Suppressor macrophage treated with lipopolysaccharide for 1 hour (primary cell): ENCODE measurements around the gene DDX41.
A peak's percentile ranks its signal among the peaks of the same experiment; 100 is the strongest.
"Not testable (repeated sequence)": the region's sequence is repeated elsewhere in the genome, so short reads cannot be mapped to it uniquely, and the experiment has no call there.

ENCODE experiments used
- DNase-seq, 3 donors: peaks; one replicate each; pipeline ENCODE4 v3.0.0-alpha.2; 2020 to 2022

The DDX41 gene

GRCh38 chr5:177497292-177498012 lies 19.3 kb downstream of the DDX41 start, which contains the start of gene PDLIM7:
Gene PDLIM7 (minus strand): TSS chr5:177497604. CDS start chr5:177496512, 1,092 bp downstream.
- peak; percentile 97 to 98 (median 98) for DNase-seq

GRCh38 chr5:177496727-177497291 lies 20.0 kb downstream of the DDX41 start:
- peak; percentile 81 to 86 (median 81) for DNase-seq

- no peak for DNase-seq
Observed at GRCh38 chr5:177496070-177496726, 20.6 kb downstream of the DDX41 start.

GRCh38 chr5:177495243-177496060 lies 21.3 kb downstream of the DDX41 start:
- DNase-seq, result peak in 2 of 3 donors; percentile 48 to 59

- peak; percentile 91 to 92 (median 91) for DNase-seq
Observed at GRCh38 chr5:177494346-177495195, 22.2 kb downstream of the DDX41 start.

GRCh38 chr5:177493795-177494345 lies 22.9 kb downstream of the DDX41 start:
- DNase-seq, result peak; percentile 60 to 85 (median 83)

GRCh38 chr5:177492841-177493240 lies 23.9 kb downstream of the DDX41 start:
- no peak for DNase-seq

- no peak for DNase-seq
Observed at GRCh38 chr5:177491983-177492746, 24.6 kb downstream of the DDX41 start.

GRCh38 chr5:177491429-177491945 lies 25.3 kb downstream of the DDX41 start:
- DNase-seq, result peak in 1 of 3 donors; percentile 43

- no peak for DNase-seq
Observed at GRCh38 chr5:177490992-177491391, 25.8 kb downstream of the DDX41 start.

- peak in 1 of 3 donors; percentile 41 for DNase-seq
Observed at GRCh38 chr5:177490311-177490991, 26.3 kb downstream of the DDX41 start.

- DNase-seq, result no peak
Observed at GRCh38 chr5:177489119-177489716, 27.5 kb downstream of the DDX41 start.

GRCh38 chr5:177487975-177488374 lies 28.8 kb downstream of the DDX41 start:
- no peak for DNase-seq

- DNase-seq, result no peak
Observed at GRCh38 chr5:177487144-177487543, 29.6 kb downstream of the DDX41 start.

GRCh38 chr5:177486256-177486655 lies 30.5 kb downstream of the DDX41 start:
- no peak for DNase-seq

- not testable (repeated sequence) for DNase-seq
Observed at GRCh38 chr5:177485753-177486152, 31.0 kb downstream of the DDX41 start.

GRCh38 chr5:177484902-177485549 lies 31.7 kb downstream of the DDX41 start:
- DNase-seq, result no peak

GRCh38 chr5:177483994-177484901 lies 32.5 kb downstream of the DDX41 start:
- no peak for DNase-seq
